GM20431 (cell line): ENCODE data around the gene TTC7B.

Experiments
- in situ Hi-C: fragments of 300-500 bp; cut with MseI, MboI; formaldehyde crosslinking; loops from one replicate; pipeline ENCODE4 v1.15.0; 2020; ENCODE audit warnings: low sequenced_read_pairs; ENCODE audit not compliant: unreplicated experiment

Gene TTC7B

GRCh38 chr14:90750191-90750590 lies 66.0 kb downstream of the TTC7B start:
- in situ Hi-C loops = no loop called here

GRCh38 chr14:90747909-90748308 lies 68.3 kb downstream of the TTC7B start:
- in situ Hi-C loops = no loop called here

GRCh38 chr14:90743826-90744225 lies 72.4 kb downstream of the TTC7B start:
- in situ Hi-C loops = no loop called here

- in situ Hi-C loops = no loop called here
These were observed 72.8 kb downstream of the TTC7B start for GRCh38 chr14:90743425-90743824.

- in situ Hi-C loops = no loop called here
These were observed 73.5 kb downstream of the TTC7B start for GRCh38 chr14:90742729-90743128.

GRCh38 chr14:90742252-90742651 lies 74.0 kb downstream of the TTC7B start:
- in situ Hi-C loops = no loop called here

GRCh38 chr14:90741682-90741946 lies 74.6 kb downstream of the TTC7B start:
- in situ Hi-C loops = no loop called here

- in situ Hi-C loops = no loop called here
These were observed 75.1 kb downstream of the TTC7B start for GRCh38 chr14:90740946-90741681.

GRCh38 chr14:90740081-90740480 lies 76.1 kb downstream of the TTC7B start:
- in situ Hi-C loops = no loop called here

- in situ Hi-C loops = no loop called here
These were observed 76.7 kb downstream of the TTC7B start for GRCh38 chr14:90739318-90740068.

GRCh38 chr14:90733139-90733808 lies 83.0 kb downstream of the TTC7B start:
- in situ Hi-C loops = no loop called here

GRCh38 chr14:90732718-90733117 lies 83.5 kb downstream of the TTC7B start:
- in situ Hi-C loops = no loop called here

GRCh38 chr14:90732139-90732538 lies 84.1 kb downstream of the TTC7B start:
- in situ Hi-C loops = no loop called here

GRCh38 chr14:90731487-90731886 lies 84.7 kb downstream of the TTC7B start:
- in situ Hi-C loops = no loop called here

GRCh38 chr14:90730206-90730766 lies 85.9 kb downstream of the TTC7B start:
- in situ Hi-C loops = no loop called here

- in situ Hi-C loops = no loop called here
These were observed 87.3 kb downstream of the TTC7B start for GRCh38 chr14:90728951-90729350.

GRCh38 chr14:90727082-90727481 lies 89.1 kb downstream of the TTC7B start:
- in situ Hi-C loops = no loop called here

GRCh38 chr14:90726656-90727055 lies 89.6 kb downstream of the TTC7B start:
- in situ Hi-C loops = no loop called here

- in situ Hi-C loops = no loop called here
These were observed 91.4 kb downstream of the TTC7B start for GRCh38 chr14:90724866-90725265.

- in situ Hi-C loops = no loop called here
These were observed 93.6 kb downstream of the TTC7B start for GRCh38 chr14:90722590-90722989.
